SK-N-SH (cell line): ENCODE measurements around the gene MRPS21. TPM values are rescaled to one million over a fixed set of nuclear protein-coding genes. Genes with fewer than 3 reads are reported as not detected.
A peak's percentile ranks its signal among the peaks of the same experiment; 100 is the strongest.

Source experiments
- CTCF ChIA-PET: fragments of 300-600, 350-600 bp; formaldehyde crosslinking; extraction: SDS; loops from one replicate; lab custom pipeline; 2021; lab: Yijun Ruan, JAX
- POLR2A ChIA-PET: fragments of 350-600 bp; sonication (Branson Sonifier 250); formaldehyde crosslinking; extraction: SDS; loops from one replicate; lab custom pipeline; 2020; ENCODE audit warnings: antibody characterized with exemption, inconsistent platforms; lab: Yijun Ruan, JAX
- DNase-seq: peaks from one replicate; pipeline ENCODE4 v3.0.0; 2012
- H2AFZ ChIP-seq: fragments of 200-600 bp; sonication (generic); 2 replicates; pipeline ENCODE4 v1.8.1; 2016; ENCODE audit warnings: antibody characterized with exemption, mild to moderate bottlenecking, low read depth
- H3F3A ChIP-seq: fragments of 200-600 bp; sonication (generic); replicated peaks from 2 replicates; pipeline ENCODE3; 2016; ENCODE audit warnings: antibody characterized with exemption, mild to moderate bottlenecking; ENCODE audit not compliant: insufficient read depth
- H3K27ac ChIP-seq, 2 experiments: fragments of 200-500 bp in 1 of 2; fragments of 200-600 bp in 1 of 2; sonication (Bioruptor generic) in 1 of 2; sonication (generic), shearing (Covaris generic) in 1 of 2; 2 replicates each; pipeline versions ENCODE4 v1.5.1 to v1.6.1; 2014 to 2016; ENCODE audit warnings: low read depth in 2 of 2, inconsistent platforms in 1 of 2, low read length in 1 of 2, mild to moderate bottlenecking in 1 of 2, mixed read lengths in 1 of 2
- H3K27me3 ChIP-seq: fragments of 200-600 bp; sonication (generic), shearing (Covaris generic); 2 replicates; pipeline ENCODE4 v1.6.1; 2016; ENCODE audit warnings: mixed run types; ENCODE audit not compliant: insufficient read depth
- H3K36me3 ChIP-seq, 2 experiments: fragments of 200-500 bp in 1 of 2; fragments of 200-600 bp in 1 of 2; sonication (Bioruptor generic) in 1 of 2; sonication (generic) in 1 of 2; replicated peaks in 1 of 2; 2 replicates each; pipeline versions ENCODE3 to v1.5.1; 2014 to 2016; ENCODE audit warnings: low read length in 1 of 2, mild to moderate bottlenecking in 1 of 2; ENCODE audit not compliant: insufficient read depth in 2 of 2, control insufficient read depth in 1 of 2
- H3K4me1 ChIP-seq, 2 experiments: fragments of 200-500 bp in 1 of 2; fragments of 200-600 bp in 1 of 2; sonication (Bioruptor generic) in 1 of 2; sonication (generic), shearing (Covaris generic) in 1 of 2; 2 replicates each; pipeline versions ENCODE4 v1.5.1 to v1.6.1; 2014 to 2016; ENCODE audit warnings: low read depth in 1 of 2, low read length in 1 of 2, mixed run types in 1 of 2; ENCODE audit not compliant: insufficient read depth in 2 of 2, control insufficient read depth in 1 of 2
- H3K4me2 ChIP-seq: fragments of 200-600 bp; sonication (generic), shearing (Covaris generic); 2 replicates; pipeline ENCODE4 v1.6.1; 2017; ENCODE audit warnings: mixed run types
- H3K4me3 ChIP-seq, 2 experiments: fragments of 200-500 bp in 1 of 2; fragments of 200-600 bp in 1 of 2; sonication (Bioruptor generic) in 1 of 2; sonication (generic), shearing (Covaris generic) in 1 of 2; 2 replicates each; pipeline versions ENCODE4 v1.5.1 to v1.8.1; 2014 to 2016; ENCODE audit warnings: low read depth in 2 of 2, inconsistent platforms in 1 of 2, low read length in 1 of 2, mild to moderate bottlenecking in 1 of 2, mixed read lengths in 1 of 2, moderate library complexity in 1 of 2
- H3K79me2 ChIP-seq: fragments of 200-600 bp; sonication (generic); 2 replicates; pipeline ENCODE4 v1.8.1; 2017; ENCODE audit warnings: mild to moderate bottlenecking; ENCODE audit not compliant: insufficient read depth
- H3K9ac ChIP-seq: fragments of 200-600 bp; sonication (generic); 2 replicates; pipeline ENCODE4 v1.6.1; 2017; ENCODE audit warnings: mixed run types
- H3K9me2 ChIP-seq: fragments of 200-600 bp; sonication (generic); 2 replicates; pipeline ENCODE4 v1.6.1; 2017; ENCODE audit warnings: mixed run types
- H3K9me3 ChIP-seq: fragments of 200-600 bp; sonication (generic); 2 replicates; pipeline ENCODE4 v1.6.1; 2017; ENCODE audit warnings: mixed run types, mild to moderate bottlenecking, moderate library complexity
- H4K20me1 ChIP-seq: fragments of 200-600 bp; sonication (generic); 2 replicates; pipeline ENCODE4 v1.6.1; 2017; ENCODE audit warnings: mild to moderate bottlenecking, mixed run types; ENCODE audit not compliant: insufficient read depth
- CHD2 ChIP-seq: fragments of 150-350 bp; IDR thresholded peaks from 2 replicates; pipeline ENCODE4 v1.6.1; 2018; ENCODE audit warnings: low read length; ENCODE audit not compliant: partially characterized antibody
- EZH2phosphoT487 ChIP-seq: fragments of 200-600 bp; sonication (generic); IDR thresholded peaks from 2 replicates; pipeline ENCODE4 v1.6.1; 2017; ENCODE audit warnings: low read depth, mixed run types, mild to moderate bottlenecking, antibody characterized with exemption, moderate library complexity, borderline replicate concordance
- FOXJ3 ChIP-seq: sonication (generic); formaldehyde crosslinking; IDR thresholded peaks from 2 replicates; pipeline ENCODE4 v1.5.1; 2020; ENCODE audit warnings: mild to moderate bottlenecking, missing genetic modification reagents
- MXI1 ChIP-seq: IDR thresholded peaks from 2 replicates; pipeline ENCODE4 v1.6.1; 2012; ENCODE audit warnings: mild to moderate bottlenecking, low read depth, low read length, improper control_type of control experiment
- NFIC ChIP-seq: IDR thresholded peaks from 2 replicates; pipeline ENCODE4 v1.4.0; 2012; ENCODE audit warnings: borderline replicate concordance
- POLR2AphosphoS5 ChIP-seq: IDR thresholded peaks from 2 replicates; pipeline ENCODE4 v1.6.1; 2012; ENCODE audit warnings: low read depth, low read length
- RFX5 ChIP-seq: IDR thresholded peaks from 2 replicates; pipeline ENCODE4 v1.6.1; 2012; ENCODE audit warnings: mild to moderate bottlenecking, improper control_type of control experiment, low read length
- SMC3 ChIP-seq: IDR thresholded peaks from 2 replicates; pipeline ENCODE4 v1.6.1; 2012; ENCODE audit warnings: low read depth, low read length, improper control_type of control experiment
- TAF1 ChIP-seq: IDR thresholded peaks from 2 replicates; pipeline ENCODE4 v1.6.1; 2012; ENCODE audit warnings: low read depth, mild to moderate bottlenecking, low read length, moderate library complexity, borderline replicate concordance
- TEAD4 ChIP-seq: IDR thresholded peaks from 2 replicates; pipeline ENCODE4 v1.4.0; 2012; ENCODE audit warnings: mild to moderate bottlenecking, borderline replicate concordance; ENCODE audit not compliant: insufficient read depth
- YY1 ChIP-seq: IDR thresholded peaks from 2 replicates; pipeline ENCODE4 v1.4.0; 2012; ENCODE audit warnings: low read depth, mild to moderate bottlenecking
- WGBS: methylation state at CpG from one replicate; pipeline ENCODE4 v1.1.6; 2017; ENCODE audit warnings: low lambda C conversion rate; 5-methylcytosine and 5-hydroxymethylcytosine counted together
- polyA plus RNA-seq, 3 experiments: library from polyadenylated mRNA; depleted of rRNA; stranded (reverse); fragments of >200 nt; gene quantifications; 2 replicates each; pipeline ENCODE4 v1.2.3, GENCODE V29; 2012
- TF ChIP-seq, protein P1 (sequence below): IDR thresholded peaks from 2 replicates; pipeline ENCODE4 v1.4.0; 2012; ENCODE audit warnings: low read depth, borderline replicate concordance
- TF ChIP-seq, protein P2 (sequence below): IDR thresholded peaks from 2 replicates; pipeline ENCODE4 v1.6.1; 2012; ENCODE audit warnings: mild to moderate bottlenecking, low read depth, low read length, moderate library complexity
- TF ChIP-seq, protein P3 (sequence below): fragments of 150-350 bp; IDR thresholded peaks from 2 replicates; pipeline ENCODE4 v1.6.1; 2016; ENCODE audit warnings: mild to moderate bottlenecking, low read depth, low read length
- TF ChIP-seq, protein P4 (sequence below): IDR thresholded peaks from 2 replicates; pipeline ENCODE4 v1.4.0; 2012; ENCODE audit warnings: low read depth, borderline replicate concordance
- TF ChIP-seq, protein P5 (sequence below): fragments of 200-600 bp; sonication (generic); IDR thresholded peaks from 2 replicates; pipeline ENCODE4 v1.6.1; 2017; ENCODE audit warnings: antibody characterized with exemption, mild to moderate bottlenecking, moderate library complexity

MRPS21 gene
- polyA plus RNA-seq, 1 of the 3 experiments (the other 2 are of a cell fraction) = 136 TPM

- POLR2A ChIA-PET = interaction anchor here (0.9 kb wide), 1 partner anchor 255 kb away, joined by 3 read pairs; no protein-coding TSS in a partner anchor
- CTCF ChIA-PET = interaction anchor here (0.6 kb wide), 1 partner anchor 27 kb away, joined by 4 read pairs; no protein-coding TSS in a partner anchor
- 1% methylated on average over 9 of the region's 9 CpGs for WGBS
Observed at GRCh38 chr1:150321826-150322166, 28.1 kb downstream of the MRPS21 start.

GRCh38 chr1:150322310-150322709, 28.6 kb downstream of the MRPS21 start:
- POLR2A ChIA-PET = no interaction called here
- no peak for DNase-seq

More at GRCh38 chr1:150321826-150322166, 28.1 kb downstream of the MRPS21 start:
- Histone ChIP-seq H4K20me1 (peaks cover 4% of the 10 kb centered on the region; the same call in 1 of the 2 replicates), H3K9ac (peak overlapping the region; percentile 82), H3K9me3 (no peaks in the 10 kb centered on the region), H3K4me2 (peak overlapping the region; percentile 91), H3K36me3 (peaks cover 21 to 37% of the 10 kb centered on the region in 2 experiments), H3K9me2 (no peaks in the 10 kb centered on the region), H3K27me3 (no peaks in the 10 kb centered on the region), H3F3A (peaks cover 8% of the 10 kb centered on the region), H3K79me2 (peaks cover 54% of the 10 kb centered on the region), H3K27ac (peak overlapping the region; percentile 80 to 82), H3K4me1 (peaks cover 4% of the 10 kb centered on the region in 2 experiments; a peak in 3 of 4 replicates), H3K4me3 (peak overlapping the region; percentile 76 to 80)
- peak; percentile 18 for DNase-seq
- no peak for TF ChIP-seq FOXJ3 (CRISPR knock-in tag)
- TF ChIP-seq YY1 = peak; percentile 13; the same call in 1 of the 2 replicates
- TF ChIP-seq, all 33 proteins: peak for 1
- H2AFZ ChIP-seq = peak overlapping the region; percentile 92

More at GRCh38 chr1:150322310-150322709, 28.6 kb downstream of the MRPS21 start:
- Histone ChIP-seq H3K4me2 (peak overlapping the region; percentile 91), H3K27me3 (no peaks in the 10 kb centered on the region), H3F3A (peaks cover 8% of the 10 kb centered on the region), H4K20me1 (peaks cover 4% of the 10 kb centered on the region; the same call in 1 of the 2 replicates), H3K27ac (peak overlapping the region in 1 of 2 experiments; percentile 80; a peak in 1 of 4 replicates), H3K36me3 (peaks cover 23 to 41% of the 10 kb centered on the region in 2 experiments), H3K4me1 (peaks cover 4% of the 10 kb centered on the region in 2 experiments; a peak in 3 of 4 replicates), H3K9me3 (no peaks in the 10 kb centered on the region), H3K9ac (peak overlapping the region; percentile 82), H2AFZ (peak overlapping the region; percentile 92; the same call in 1 of the 2 replicates), H3K79me2 (peaks cover 57% of the 10 kb centered on the region), H3K4me3 (peak overlapping the region; percentile 76 to 80), H3K9me2 (no peaks in the 10 kb centered on the region)
- TF ChIP-seq, protein P1, sequence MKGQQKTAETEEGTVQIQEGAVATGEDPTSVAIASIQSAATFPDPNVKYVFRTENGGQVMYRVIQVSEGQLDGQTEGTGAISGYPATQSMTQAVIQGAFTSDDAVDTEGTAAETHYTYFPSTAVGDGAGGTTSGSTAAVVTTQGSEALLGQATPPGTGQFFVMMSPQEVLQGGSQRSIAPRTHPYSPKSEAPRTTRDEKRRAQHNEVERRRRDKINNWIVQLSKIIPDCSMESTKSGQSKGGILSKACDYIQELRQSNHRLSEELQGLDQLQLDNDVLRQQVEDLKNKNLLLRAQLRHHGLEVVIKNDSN = no peak
- TF ChIP-seq, protein P2, sequence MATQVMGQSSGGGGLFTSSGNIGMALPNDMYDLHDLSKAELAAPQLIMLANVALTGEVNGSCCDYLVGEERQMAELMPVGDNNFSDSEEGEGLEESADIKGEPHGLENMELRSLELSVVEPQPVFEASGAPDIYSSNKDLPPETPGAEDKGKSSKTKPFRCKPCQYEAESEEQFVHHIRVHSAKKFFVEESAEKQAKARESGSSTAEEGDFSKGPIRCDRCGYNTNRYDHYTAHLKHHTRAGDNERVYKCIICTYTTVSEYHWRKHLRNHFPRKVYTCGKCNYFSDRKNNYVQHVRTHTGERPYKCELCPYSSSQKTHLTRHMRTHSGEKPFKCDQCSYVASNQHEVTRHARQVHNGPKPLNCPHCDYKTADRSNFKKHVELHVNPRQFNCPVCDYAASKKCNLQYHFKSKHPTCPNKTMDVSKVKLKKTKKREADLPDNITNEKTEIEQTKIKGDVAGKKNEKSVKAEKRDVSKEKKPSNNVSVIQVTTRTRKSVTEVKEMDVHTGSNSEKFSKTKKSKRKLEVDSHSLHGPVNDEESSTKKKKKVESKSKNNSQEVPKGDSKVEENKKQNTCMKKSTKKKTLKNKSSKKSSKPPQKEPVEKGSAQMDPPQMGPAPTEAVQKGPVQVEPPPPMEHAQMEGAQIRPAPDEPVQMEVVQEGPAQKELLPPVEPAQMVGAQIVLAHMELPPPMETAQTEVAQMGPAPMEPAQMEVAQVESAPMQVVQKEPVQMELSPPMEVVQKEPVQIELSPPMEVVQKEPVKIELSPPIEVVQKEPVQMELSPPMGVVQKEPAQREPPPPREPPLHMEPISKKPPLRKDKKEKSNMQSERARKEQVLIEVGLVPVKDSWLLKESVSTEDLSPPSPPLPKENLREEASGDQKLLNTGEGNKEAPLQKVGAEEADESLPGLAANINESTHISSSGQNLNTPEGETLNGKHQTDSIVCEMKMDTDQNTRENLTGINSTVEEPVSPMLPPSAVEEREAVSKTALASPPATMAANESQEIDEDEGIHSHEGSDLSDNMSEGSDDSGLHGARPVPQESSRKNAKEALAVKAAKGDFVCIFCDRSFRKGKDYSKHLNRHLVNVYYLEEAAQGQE = no peak
- TF ChIP-seq TAF1 (no peak), EZH2phosphoT487 (no peak), POLR2AphosphoS5 (no peak), FOXJ3 (CRISPR knock-in tag) (no peak), NFIC (no peak), CHD2 (no peak), RFX5 (no peak), SMC3 (no peak), TEAD4 (no peak), MXI1 (no peak)
- TF ChIP-seq, protein P3, sequence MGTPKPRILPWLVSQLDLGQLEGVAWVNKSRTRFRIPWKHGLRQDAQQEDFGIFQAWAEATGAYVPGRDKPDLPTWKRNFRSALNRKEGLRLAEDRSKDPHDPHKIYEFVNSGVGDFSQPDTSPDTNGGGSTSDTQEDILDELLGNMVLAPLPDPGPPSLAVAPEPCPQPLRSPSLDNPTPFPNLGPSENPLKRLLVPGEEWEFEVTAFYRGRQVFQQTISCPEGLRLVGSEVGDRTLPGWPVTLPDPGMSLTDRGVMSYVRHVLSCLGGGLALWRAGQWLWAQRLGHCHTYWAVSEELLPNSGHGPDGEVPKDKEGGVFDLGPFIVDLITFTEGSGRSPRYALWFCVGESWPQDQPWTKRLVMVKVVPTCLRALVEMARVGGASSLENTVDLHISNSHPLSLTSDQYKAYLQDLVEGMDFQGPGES = no peak
- TF ChIP-seq, protein P4, sequence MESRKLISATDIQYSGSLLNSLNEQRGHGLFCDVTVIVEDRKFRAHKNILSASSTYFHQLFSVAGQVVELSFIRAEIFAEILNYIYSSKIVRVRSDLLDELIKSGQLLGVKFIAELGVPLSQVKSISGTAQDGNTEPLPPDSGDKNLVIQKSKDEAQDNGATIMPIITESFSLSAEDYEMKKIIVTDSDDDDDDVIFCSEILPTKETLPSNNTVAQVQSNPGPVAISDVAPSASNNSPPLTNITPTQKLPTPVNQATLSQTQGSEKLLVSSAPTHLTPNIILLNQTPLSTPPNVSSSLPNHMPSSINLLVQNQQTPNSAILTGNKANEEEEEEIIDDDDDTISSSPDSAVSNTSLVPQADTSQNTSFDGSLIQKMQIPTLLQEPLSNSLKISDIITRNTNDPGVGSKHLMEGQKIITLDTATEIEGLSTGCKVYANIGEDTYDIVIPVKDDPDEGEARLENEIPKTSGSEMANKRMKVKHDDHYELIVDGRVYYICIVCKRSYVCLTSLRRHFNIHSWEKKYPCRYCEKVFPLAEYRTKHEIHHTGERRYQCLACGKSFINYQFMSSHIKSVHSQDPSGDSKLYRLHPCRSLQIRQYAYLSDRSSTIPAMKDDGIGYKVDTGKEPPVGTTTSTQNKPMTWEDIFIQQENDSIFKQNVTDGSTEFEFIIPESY = no peak
- TF ChIP-seq, protein P5, sequence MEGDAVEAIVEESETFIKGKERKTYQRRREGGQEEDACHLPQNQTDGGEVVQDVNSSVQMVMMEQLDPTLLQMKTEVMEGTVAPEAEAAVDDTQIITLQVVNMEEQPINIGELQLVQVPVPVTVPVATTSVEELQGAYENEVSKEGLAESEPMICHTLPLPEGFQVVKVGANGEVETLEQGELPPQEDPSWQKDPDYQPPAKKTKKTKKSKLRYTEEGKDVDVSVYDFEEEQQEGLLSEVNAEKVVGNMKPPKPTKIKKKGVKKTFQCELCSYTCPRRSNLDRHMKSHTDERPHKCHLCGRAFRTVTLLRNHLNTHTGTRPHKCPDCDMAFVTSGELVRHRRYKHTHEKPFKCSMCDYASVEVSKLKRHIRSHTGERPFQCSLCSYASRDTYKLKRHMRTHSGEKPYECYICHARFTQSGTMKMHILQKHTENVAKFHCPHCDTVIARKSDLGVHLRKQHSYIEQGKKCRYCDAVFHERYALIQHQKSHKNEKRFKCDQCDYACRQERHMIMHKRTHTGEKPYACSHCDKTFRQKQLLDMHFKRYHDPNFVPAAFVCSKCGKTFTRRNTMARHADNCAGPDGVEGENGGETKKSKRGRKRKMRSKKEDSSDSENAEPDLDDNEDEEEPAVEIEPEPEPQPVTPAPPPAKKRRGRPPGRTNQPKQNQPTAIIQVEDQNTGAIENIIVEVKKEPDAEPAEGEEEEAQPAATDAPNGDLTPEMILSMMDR = no peak
- CTCF ChIA-PET = no interaction called here
- 75% methylated on average over 3 of the region's 3 CpGs for WGBS
